Measurements from ENCODE around the gene STARD8.

GRCh38 chrX:68751372-68751771, 103.9 kb downstream of the STARD8 start:
- no peak for TF ChIP-seq EZH2 (IDR thresholded peaks at IDR 0.05)
- no peak for TF ChIP-seq POLR2AphosphoS5 (IDR thresholded peaks at IDR 0.05; ENCODE audit: borderline replicate concordance, low read depth, low read length)
- TF ChIP-seq FOXP2 (optimal IDR thresholded peaks at IDR 0.05; ENCODE audit: control extremely low read depth, extremely low read length, insufficient read depth) = no peak
